Stimulated activated naive CD8-positive, alpha-beta T cell treated with anti-CD3 and anti-CD28 coated beads, Interleukin-15, Interleukin-2, amounts not matched to agents 100 ng/mL and 50 ng/mL, for 24 hours (primary cell): ENCODE measurements around the gene TMEM163.
"Not testable (repeated sequence)": the region's sequence is repeated elsewhere in the genome, so short reads cannot be mapped to it uniquely, and the experiment has no call there.

ENCODE experiments used
- H3K27ac Mint-ChIP-seq: one replicate; pipeline ENCODE4 v1.8.0; 2021; ENCODE audit warnings: mild to moderate bottlenecking, mixed read lengths
- H3K27me3 Mint-ChIP-seq: one replicate; pipeline ENCODE4 v1.8.0; 2021; ENCODE audit warnings: mixed read lengths
- H3K36me3 Mint-ChIP-seq: one replicate; pipeline ENCODE4 v1.8.0; 2021; ENCODE audit warnings: low read depth, mixed read lengths
- H3K4me1 Mint-ChIP-seq: one replicate; pipeline ENCODE4 v1.8.0; 2021; ENCODE audit warnings: low read depth, mixed read lengths
- H3K4me3 Mint-ChIP-seq: one replicate; pipeline ENCODE4 v1.8.0; 2021; ENCODE audit warnings: mild to moderate bottlenecking, mixed read lengths
- H3K9me3 Mint-ChIP-seq: one replicate; pipeline ENCODE4 v1.8.0; 2021; ENCODE audit warnings: mixed read lengths

TMEM163 gene

GRCh38 chr2:134718817-134719814 is at the start of gene TMEM163:
Gene TMEM163 (minus strand): TSS chr2:134719000.
- peaks cover 32% of the 10 kb centered on the region for H3K4me1 Mint-ChIP-seq
- peaks cover 68% of the 10 kb centered on the region for H3K27me3 Mint-ChIP-seq
- H3K9me3 Mint-ChIP-seq = no peaks in the 10 kb centered on the region
- peak within 1 kb of the TSS; percentile 72 for H3K4me3 Mint-ChIP-seq
- no peaks in the 10 kb centered on the region for H3K36me3 Mint-ChIP-seq
- no peak within 1 kb of the TSS for H3K27ac Mint-ChIP-seq

GRCh38 chr2:134766583-134766982 is 47.8 kb upstream of the TMEM163 start:
- no peaks in the 10 kb centered on the region for H3K4me1 Mint-ChIP-seq
- peaks cover 16% of the 10 kb centered on the region for H3K27me3 Mint-ChIP-seq
- H3K4me3 Mint-ChIP-seq = no peak overlapping the region
- H3K36me3 Mint-ChIP-seq = no peaks in the 10 kb centered on the region
- no peak overlapping the region for H3K27ac Mint-ChIP-seq
- peaks cover 6% of the 10 kb centered on the region for H3K9me3 Mint-ChIP-seq

GRCh38 chr2:134765987-134766386 is 47.2 kb upstream of the TMEM163 start:
- H3K4me3 Mint-ChIP-seq = no peak overlapping the region
- peaks cover 6% of the 10 kb centered on the region for H3K9me3 Mint-ChIP-seq
- peaks cover 16% of the 10 kb centered on the region for H3K27me3 Mint-ChIP-seq
- H3K27ac Mint-ChIP-seq = no peak overlapping the region
- no peaks in the 10 kb centered on the region for H3K36me3 Mint-ChIP-seq
- no peaks in the 10 kb centered on the region for H3K4me1 Mint-ChIP-seq

- Mint-ChIP-seq H3K36me3 (no peaks in the 10 kb centered on the region), H3K27ac (no peak overlapping the region), H3K27me3 (peaks cover 20% of the 10 kb centered on the region), H3K4me1 (no peaks in the 10 kb centered on the region), H3K9me3 (peaks cover 6% of the 10 kb centered on the region), H3K4me3 (no peak overlapping the region)
Observed at GRCh38 chr2:134764164-134764563, 45.4 kb upstream of the TMEM163 start.

GRCh38 chr2:134763164-134763710 is 44.4 kb upstream of the TMEM163 start:
- Mint-ChIP-seq H3K9me3 (peaks cover 6% of the 10 kb centered on the region), H3K27me3 (peaks cover 25% of the 10 kb centered on the region), H3K36me3 (no peaks in the 10 kb centered on the region), H3K4me3 (no peak overlapping the region), H3K27ac (no peak overlapping the region), H3K4me1 (peaks cover 7% of the 10 kb centered on the region)

- no peak overlapping the region for H3K27ac Mint-ChIP-seq
- peaks cover 14% of the 10 kb centered on the region for H3K4me1 Mint-ChIP-seq
- H3K27me3 Mint-ChIP-seq = peaks cover 29% of the 10 kb centered on the region
- no peaks in the 10 kb centered on the region for H3K36me3 Mint-ChIP-seq
- H3K4me3 Mint-ChIP-seq = no peak overlapping the region
- peaks cover 6% of the 10 kb centered on the region for H3K9me3 Mint-ChIP-seq
Observed at GRCh38 chr2:134762508-134762907, 43.7 kb upstream of the TMEM163 start.

GRCh38 chr2:134760385-134760784 is 41.6 kb upstream of the TMEM163 start:
- H3K27ac Mint-ChIP-seq = no peak overlapping the region

GRCh38 chr2:134758633-134759032 is 39.8 kb upstream of the TMEM163 start:
- H3K27ac Mint-ChIP-seq = peak overlapping the region; percentile 38
- peaks cover 44% of the 10 kb centered on the region for H3K27me3 Mint-ChIP-seq
- peaks cover 4% of the 10 kb centered on the region for H3K9me3 Mint-ChIP-seq
- H3K36me3 Mint-ChIP-seq = no peaks in the 10 kb centered on the region
- peaks cover 16% of the 10 kb centered on the region for H3K4me1 Mint-ChIP-seq
- no peak overlapping the region for H3K4me3 Mint-ChIP-seq

More at GRCh38 chr2:134760385-134760784, 41.6 kb upstream of the TMEM163 start:
- H3K4me1 Mint-ChIP-seq = peaks cover 16% of the 10 kb centered on the region
- no peak overlapping the region for H3K4me3 Mint-ChIP-seq
- no peaks in the 10 kb centered on the region for H3K36me3 Mint-ChIP-seq
- H3K27me3 Mint-ChIP-seq = peaks cover 33% of the 10 kb centered on the region
- H3K9me3 Mint-ChIP-seq = peaks cover 4% of the 10 kb centered on the region

GRCh38 chr2:134751981-134752380 is 33.2 kb upstream of the TMEM163 start:
- H3K36me3 Mint-ChIP-seq, H3K4me3 Mint-ChIP-seq, H3K9me3 Mint-ChIP-seq, H3K27ac Mint-ChIP-seq, H3K4me1 Mint-ChIP-seq: not testable (repeated sequence)
- H3K27me3 Mint-ChIP-seq = peaks cover 69% of the 10 kb centered on the region

GRCh38 chr2:134745546-134745945 is 26.7 kb upstream of the TMEM163 start:
- H3K9me3 Mint-ChIP-seq = no peaks in the 10 kb centered on the region

GRCh38 chr2:134745023-134745422 is 26.2 kb upstream of the TMEM163 start:
- H3K27ac Mint-ChIP-seq = no peak overlapping the region
- H3K36me3 Mint-ChIP-seq = no peaks in the 10 kb centered on the region
- H3K9me3 Mint-ChIP-seq = no peaks in the 10 kb centered on the region
- H3K27me3 Mint-ChIP-seq = peaks cover 29% of the 10 kb centered on the region
- H3K4me1 Mint-ChIP-seq = peaks cover 17% of the 10 kb centered on the region
- H3K4me3 Mint-ChIP-seq = no peak overlapping the region

More at GRCh38 chr2:134745546-134745945, 26.7 kb upstream of the TMEM163 start:
- H3K4me3 Mint-ChIP-seq = no peak overlapping the region
- peaks cover 29% of the 10 kb centered on the region for H3K27me3 Mint-ChIP-seq
- H3K4me1 Mint-ChIP-seq = peaks cover 14% of the 10 kb centered on the region
- H3K36me3 Mint-ChIP-seq = no peaks in the 10 kb centered on the region
- H3K27ac Mint-ChIP-seq = no peak overlapping the region

- peaks cover 9% of the 10 kb centered on the region for H3K4me1 Mint-ChIP-seq
- H3K27me3 Mint-ChIP-seq = peaks cover 19% of the 10 kb centered on the region
- H3K27ac Mint-ChIP-seq = no peak overlapping the region
- H3K9me3 Mint-ChIP-seq = no peaks in the 10 kb centered on the region
- H3K36me3 Mint-ChIP-seq = no peaks in the 10 kb centered on the region
- no peak overlapping the region for H3K4me3 Mint-ChIP-seq
Observed at GRCh38 chr2:134739879-134740301, 21.1 kb upstream of the TMEM163 start.

- Mint-ChIP-seq H3K27me3 (peaks cover 24% of the 10 kb centered on the region), H3K36me3 (no peaks in the 10 kb centered on the region), H3K4me3 (no peak overlapping the region), H3K4me1 (peaks cover 4% of the 10 kb centered on the region), H3K9me3 (no peaks in the 10 kb centered on the region), H3K27ac (no peak overlapping the region)
Observed at GRCh38 chr2:134739236-134739878, 20.6 kb upstream of the TMEM163 start.

GRCh38 chr2:134738141-134738870 is 19.5 kb upstream of the TMEM163 start:
- Mint-ChIP-seq H3K27ac (no peak overlapping the region), H3K36me3 (no peaks in the 10 kb centered on the region), H3K27me3 (peaks cover 26% of the 10 kb centered on the region)

More at GRCh38 chr2:134738141-134738870, 19.5 kb upstream of the TMEM163 start:
- H3K9me3 Mint-ChIP-seq = no peaks in the 10 kb centered on the region
- no peak overlapping the region for H3K4me3 Mint-ChIP-seq
- peaks cover 4% of the 10 kb centered on the region for H3K4me1 Mint-ChIP-seq
